Inflammatory macrophage treated with lipopolysaccharide for 1 hour (primary cell): ENCODE measurements around the gene OR56B4.
"Not testable (repeated sequence)": the region's sequence is repeated elsewhere in the genome, so short reads cannot be mapped to it uniquely, and the experiment has no call there.

ENCODE experiments used
- DNase-seq, 2 donors: peaks; one replicate each; pipeline ENCODE4 v3.0.0-alpha.2; 2020 to 2022

Gene OR56B4, protein sequence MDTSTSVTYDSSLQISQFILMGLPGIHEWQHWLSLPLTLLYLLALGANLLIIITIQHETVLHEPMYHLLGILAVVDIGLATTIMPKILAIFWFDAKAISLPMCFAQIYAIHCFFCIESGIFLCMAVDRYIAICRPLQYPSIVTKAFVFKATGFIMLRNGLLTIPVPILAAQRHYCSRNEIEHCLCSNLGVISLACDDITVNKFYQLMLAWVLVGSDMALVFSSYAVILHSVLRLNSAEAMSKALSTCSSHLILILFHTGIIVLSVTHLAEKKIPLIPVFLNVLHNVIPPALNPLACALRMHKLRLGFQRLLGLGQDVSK

DNA sequence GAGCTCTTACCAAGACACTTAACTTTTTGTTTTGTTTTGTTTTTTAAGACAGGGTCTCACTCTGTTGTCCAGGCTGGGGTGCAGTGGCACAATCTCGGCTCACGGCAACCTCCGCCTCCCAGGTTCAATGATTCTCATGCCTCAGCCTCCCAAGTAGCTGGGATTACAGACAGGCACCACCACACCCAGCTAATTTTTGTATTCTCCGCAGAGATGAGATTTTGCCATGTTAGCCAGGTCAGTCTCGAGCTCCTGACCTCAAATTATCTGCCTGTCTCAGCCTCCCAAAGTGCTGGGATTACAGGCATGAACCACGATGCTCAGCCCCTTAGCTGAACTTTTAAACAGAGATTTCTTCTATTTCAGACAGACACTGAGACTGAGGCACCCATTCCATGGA is at the start of gene OR56B4:
Gene OR56B4, plus strand, starts transcription at position 301 of the 400 bp plus-strand sequence. Its CDS starts 95 bp downstream, at position 396.
- DNase-seq = not testable (repeated sequence)

DNA sequence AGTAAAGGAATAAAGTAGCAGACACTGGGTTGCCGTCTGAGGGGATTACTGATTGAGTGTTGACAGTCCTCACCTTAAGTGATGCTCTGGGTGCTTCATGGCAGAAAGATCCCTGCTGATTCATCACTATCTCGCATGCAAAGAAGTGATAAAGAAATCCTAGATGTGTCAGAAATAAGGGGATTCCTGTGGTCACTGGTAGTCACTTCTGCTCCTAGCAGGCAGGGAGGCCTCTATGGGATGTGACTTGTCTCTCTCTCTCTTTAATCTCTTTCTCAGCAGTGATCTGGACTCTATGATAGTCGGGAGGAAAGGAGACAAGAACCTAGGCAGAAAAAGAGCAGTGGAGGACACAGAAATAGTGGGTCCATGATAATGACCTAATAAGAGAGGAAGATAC is 46.0 kb upstream of the OR56B4 start:
- no peak for DNase-seq

DNA sequence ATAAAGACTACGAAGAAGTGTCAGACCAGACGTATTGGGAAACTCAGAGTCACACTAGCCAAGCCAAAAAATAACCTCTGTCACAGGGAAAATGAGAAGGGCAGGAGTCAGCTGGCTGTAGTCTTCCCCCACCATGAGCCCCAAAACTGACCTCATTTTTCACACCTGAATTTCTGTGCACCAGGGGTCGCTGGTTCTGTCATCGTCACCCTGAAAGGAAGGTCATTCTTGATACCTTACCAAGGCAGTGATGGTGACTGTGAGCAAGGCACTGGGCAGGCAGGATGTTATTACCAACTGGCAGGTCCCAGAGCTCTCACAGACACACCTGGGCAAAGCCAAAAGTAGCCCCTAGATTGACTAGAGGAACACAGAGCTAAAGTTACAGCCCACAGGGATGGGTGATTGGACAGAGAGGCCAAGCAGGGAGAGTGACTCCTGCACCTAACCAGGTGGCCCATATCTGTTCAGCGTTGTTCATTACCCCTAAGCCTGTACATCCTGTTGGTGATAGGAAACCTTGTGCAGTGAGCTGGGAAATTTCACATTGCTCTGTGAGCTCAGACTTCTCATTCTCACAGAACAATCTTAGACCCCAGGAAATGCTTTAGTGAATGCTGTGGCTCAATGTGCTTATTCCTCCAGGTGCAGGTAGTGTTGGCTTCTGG is 44.7 kb upstream of the OR56B4 start:
- DNase-seq = no peak

DNA sequence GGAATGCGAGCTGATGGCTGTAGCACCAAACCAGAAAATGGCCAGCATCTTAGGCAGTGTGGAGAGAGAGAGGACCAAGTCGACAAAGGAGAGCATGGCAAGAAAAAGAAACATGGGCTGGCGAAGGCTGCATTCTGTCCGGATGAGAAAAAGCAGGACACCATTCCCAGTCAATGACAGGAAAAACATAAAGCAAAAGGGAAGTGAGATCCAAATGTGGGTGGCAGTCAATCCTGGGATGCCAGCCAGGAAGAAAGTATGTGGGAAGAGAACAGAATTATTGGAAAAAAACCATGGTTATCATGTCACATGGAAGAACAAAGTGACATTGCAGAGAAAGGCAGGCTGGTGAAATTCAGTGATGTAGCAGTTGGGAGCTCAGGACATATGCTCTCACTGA is 40.0 kb upstream of the OR56B4 start:
- DNase-seq = no peak

DNA sequence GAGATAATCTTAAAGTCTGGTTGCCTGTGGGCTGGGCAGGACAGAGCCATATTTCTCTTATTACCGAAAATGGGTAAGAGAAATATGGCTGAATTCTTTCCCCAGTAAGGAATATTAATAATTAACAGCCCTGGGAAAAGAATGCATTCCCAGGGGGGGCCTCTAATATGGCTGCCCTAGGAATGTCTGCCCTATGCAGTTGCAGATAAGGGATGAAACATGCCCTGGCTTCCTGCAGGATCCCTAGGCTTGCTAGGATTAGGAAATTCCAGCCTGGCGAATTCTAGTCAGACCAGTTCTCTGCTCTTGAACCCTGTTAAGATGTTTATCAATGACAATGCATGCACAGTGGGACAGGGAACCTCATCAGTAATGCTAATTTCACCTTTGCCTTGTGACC is 31.0 kb upstream of the OR56B4 start:
- not testable (repeated sequence) for DNase-seq

DNA sequence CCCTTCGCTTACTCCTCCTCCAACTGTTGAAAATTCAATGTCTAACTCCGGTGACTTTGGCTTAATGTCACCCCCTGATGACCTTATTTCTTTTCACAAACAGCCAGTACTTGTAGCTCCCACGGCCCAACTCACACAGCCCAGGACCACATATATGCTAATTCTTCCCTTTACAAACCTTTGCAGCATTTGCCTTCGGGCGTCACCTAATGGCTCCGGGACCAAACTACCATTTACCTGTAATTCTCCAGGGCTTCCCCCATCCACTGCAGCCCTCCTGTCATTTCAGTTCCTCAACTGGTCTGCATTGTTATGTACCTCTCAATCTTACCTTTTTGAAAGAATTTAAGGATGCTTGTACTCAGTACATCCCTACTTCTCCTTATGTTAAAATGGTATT is 29.8 kb upstream of the OR56B4 start:
- no peak for DNase-seq

DNA sequence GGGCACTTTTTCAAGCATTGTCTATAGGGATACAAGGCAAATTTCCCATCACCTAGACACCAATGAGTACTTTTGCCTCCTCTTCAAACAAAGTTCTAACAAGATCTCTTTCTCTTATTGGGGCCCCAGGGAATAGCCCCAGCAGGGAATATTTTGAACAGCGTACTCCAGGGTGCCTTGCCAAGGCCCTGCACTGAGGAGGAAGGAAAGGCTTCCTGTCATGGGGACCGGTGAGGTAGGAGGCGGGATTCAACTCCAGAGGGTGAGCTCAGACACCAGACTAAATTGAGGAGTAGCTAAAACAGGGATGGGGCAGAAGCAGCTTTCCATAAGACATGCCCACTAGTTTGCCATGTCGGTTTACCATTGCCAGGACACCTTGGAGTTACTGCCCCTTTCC is 28.0 kb upstream of the OR56B4 start:
- no peak for DNase-seq

DNA sequence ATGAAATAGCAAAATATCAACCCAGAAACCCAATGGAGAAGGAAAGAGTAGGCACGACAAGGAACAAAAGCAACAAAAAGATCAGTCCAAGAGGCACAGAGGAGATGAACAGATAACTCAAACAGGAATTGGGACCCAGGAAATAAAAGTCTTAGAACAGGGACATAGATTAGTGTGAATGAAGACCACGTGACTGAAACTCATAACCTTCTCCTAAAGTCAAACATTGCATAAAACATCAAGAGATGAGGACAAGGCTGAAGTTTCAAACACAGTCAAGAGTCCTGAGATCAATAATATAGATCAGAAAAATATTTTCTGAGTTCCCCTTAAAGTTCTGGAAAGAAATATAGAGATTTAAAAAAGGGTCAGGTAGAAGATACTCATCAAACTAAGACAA is 24.4 kb upstream of the OR56B4 start:
- DNase-seq = no peak

DNA sequence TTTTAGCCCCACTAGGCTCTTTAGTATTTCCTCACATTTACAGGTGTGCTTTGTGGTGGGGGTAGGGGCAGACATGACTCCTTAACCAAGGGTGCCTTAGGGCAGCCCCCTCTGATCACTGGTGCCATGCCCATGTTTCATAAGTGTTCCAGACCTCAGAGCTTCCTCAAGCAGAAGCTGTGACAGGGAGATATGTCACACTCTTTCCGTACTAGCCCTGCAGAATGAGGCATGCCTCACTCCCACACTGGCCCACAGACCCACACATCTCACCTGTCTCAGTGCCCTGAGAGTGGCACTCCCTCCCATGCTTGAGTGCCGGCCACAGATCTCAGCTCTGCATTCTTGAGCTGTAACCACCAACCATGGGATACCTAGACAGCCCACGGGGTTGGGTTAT is 22.9 kb upstream of the OR56B4 start:
- no peak for DNase-seq

DNA sequence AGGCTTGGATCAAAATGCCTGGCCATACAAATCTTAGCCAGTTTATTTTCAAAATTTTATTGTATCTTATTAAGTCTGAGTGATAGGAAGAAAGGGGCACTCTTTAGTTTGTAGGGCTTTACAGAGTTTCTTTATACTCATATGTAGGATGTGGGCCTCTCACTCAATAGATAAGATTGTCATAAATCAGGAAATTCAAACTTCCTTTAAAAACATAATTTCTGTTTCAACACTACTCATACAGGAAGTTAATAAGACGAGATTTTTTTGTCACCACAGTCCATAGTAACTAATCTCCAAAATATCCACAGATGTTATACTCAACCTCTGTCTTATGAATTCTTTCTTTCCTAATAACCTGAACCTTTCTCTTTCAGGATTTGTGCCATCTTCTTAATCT is 13.3 kb upstream of the OR56B4 start:
- DNase-seq = peak; percentile 77 to 79

DNA sequence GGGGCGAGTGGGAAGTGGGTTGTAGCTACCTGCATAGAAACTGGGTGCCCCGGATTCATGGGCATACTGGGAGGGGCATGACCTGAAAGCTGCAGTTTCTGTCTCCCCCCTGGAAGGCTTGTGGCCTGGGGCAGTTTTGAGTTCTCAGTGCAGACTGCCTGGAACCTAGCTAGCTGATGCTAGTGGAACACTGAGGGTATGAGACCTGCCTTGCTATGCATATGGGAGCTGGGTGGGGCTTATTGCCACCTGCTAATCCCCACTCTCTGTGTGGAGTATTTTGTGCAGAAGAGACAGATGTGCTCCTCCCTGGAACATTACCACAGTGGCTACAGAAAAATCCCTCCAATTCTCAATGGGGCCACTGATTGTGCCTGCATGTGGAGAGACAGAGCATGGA is 11.7 kb upstream of the OR56B4 start:
- no peak for DNase-seq

DNA sequence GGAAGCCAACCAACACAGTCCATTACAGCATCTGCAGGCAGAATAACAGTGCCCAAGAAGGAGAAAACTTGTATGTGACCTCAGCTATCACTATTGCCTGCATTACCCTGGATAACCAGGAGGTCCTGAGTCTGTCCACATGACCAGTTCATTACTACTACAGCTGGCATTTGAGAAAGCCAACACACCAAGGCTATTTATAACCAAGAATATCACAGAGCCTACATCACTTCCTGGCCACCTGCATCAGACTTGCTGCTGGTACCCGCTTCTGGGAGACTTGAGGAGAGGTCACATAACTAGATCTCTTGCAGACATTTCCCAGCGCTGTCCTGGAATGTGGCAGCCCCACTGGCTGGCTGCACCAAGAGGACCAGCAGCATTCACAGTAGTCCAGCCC is 11.1 kb upstream of the OR56B4 start:
- no peak for DNase-seq

DNA sequence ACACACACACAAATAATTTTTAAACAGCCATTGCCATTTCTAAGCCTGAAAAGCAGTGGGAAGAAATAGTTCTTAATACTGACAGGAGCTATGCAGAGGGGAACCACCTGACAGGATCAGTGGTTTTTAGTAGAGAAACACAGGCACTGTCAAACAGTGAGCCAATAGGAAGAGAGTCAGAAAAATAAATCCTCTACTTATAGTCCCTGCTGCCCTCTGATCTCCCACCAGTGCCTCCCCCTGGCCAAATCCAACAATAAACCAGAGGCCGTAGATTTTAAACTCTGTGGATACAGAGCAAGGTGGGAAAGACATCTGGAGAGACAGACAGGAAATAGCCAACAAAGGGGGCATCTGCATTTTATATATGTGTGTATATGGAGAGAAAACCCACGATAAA is 7.9 kb upstream of the OR56B4 start:
- no peak for DNase-seq

DNA sequence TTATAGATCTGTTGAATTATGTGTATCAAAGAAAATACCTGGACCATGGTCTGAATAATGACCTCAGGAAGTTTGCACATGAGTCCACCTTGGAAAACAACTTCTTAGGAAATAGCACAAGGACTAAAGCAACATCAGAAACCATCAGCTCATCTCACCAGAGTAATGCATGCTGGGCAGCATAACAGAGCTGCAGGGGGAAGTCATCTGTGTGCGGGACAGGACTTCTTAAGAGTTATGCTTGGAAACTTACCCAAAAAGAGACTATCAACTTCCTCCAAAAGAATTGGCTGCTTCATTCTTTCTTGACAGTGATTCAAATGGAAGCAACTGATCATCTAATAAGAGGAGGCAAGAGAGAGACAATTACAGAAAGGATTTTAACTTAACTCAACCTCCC is 2.5 kb downstream of the OR56B4 start:
- DNase-seq = peak in 1 of 2 donors; percentile 29

DNA sequence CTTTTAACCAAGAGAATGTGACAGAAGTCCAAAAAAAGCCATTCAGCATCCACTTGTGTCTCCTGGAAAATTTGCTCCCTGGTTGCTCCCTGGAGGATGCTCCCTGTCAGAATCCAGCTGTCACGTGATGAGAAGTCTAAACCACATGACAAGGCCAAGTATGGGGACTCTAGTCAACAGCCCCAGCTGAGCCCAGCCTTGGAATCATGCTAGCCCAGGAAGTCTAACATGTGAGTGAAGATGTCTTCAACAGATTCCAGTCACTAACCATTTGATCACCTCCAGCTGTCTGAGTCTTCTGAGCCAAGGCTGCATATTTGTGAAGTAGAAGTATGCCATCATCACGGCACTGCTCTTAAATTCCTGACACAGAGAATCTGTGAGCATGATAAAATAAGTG is 4.2 kb downstream of the OR56B4 start:
- DNase-seq = no peak

DNA sequence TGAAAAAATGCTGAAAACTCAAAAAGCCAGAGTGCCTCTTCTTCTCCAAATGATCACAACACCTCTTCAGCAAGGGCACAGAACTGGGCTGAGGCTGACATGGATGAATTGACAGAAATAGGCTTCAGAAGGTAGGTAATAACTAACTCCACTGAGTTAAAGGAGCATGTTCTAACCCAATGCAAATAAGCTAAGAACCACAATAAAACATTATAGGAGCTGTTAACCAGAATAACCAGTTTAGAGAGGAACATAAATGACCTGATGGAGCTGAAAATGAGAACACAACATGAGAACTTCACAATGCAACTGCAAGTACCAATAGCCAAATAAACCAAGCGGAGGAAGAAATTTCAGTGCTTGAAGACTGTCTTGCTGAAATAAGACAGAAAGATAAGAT is 9.2 kb downstream of the OR56B4 start:
- no peak for DNase-seq

DNA sequence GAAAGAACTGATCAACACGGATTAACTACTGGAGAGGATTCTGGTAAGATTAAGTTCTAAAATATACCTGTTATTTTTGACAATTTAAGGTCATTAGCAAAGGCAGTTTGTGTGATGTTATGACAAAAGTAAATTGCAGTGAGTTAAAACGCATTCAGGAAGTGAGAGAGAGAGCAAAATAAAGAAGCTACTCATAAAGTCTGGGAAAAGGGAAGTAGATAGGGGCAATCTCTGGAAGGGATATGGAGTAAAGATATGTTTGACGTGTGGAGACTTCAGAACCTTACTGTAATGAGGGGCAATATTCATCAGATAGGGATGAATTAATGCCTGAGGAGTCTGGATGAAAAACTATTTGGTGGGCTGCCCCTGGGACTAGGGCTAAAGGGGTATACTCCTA is 16.8 kb downstream of the OR56B4 start:
- peak; percentile 25 to 52 for DNase-seq

DNA sequence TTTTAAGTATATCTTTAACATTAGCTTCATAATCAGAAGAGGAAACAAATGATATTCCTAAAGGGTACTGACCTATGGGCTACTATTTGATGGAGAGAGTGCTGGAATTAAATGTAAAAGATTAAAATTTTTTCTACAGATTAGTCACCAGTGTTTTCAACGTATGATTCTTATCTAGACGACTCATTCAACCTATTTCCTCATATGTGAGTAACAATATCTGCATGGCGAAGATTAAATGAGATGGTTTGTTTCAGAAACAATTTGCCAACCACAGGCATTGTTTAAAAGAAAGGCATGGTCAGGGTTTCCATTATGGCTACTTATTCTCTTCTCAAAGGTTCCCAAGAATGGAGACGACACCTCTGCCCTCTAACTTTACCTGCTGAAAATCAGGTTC is 20.4 kb downstream of the OR56B4 start:
- peak; percentile 20 to 39 for DNase-seq

DNA sequence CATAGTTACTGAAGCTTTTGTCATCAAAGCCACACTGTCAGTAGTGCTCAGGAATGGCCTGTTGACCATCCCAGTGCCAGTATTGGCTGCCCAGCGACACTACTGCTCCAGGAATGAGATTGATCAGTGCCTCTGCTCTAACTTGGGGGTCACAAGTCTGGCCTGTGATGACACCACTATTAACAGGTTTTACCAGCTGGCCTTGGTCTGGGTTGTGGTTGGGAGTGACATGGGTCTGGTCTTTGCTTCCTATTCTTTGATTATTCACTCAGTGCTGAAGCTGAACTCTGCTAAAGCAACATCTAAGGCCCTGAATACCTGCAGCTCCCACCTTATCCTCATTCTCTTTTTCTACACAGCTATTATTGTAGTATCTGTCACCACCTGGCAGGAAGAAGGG is 21.5 kb downstream of the OR56B4 start:
- DNase-seq = no peak

DNA sequence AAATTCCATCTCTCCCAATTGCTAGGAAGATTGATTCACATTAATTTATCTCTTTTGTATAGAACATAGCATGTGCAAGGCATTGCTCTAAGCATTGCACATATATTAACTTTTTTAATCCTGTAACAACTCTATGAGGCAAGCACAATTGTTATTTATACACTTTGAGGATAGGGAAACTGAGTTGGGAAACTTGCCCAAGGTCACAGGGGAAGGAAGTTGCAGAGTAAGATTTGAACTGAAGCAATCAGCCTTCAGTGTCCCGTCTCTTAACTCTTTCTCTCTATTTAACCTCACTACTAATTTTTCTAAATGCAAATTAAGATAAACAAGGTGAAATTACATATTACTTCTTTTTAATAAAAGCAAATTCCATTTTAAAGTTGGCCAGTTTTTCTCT is 22.2 kb downstream of the OR56B4 start:
- peak; percentile 73 to 77 for DNase-seq

DNA sequence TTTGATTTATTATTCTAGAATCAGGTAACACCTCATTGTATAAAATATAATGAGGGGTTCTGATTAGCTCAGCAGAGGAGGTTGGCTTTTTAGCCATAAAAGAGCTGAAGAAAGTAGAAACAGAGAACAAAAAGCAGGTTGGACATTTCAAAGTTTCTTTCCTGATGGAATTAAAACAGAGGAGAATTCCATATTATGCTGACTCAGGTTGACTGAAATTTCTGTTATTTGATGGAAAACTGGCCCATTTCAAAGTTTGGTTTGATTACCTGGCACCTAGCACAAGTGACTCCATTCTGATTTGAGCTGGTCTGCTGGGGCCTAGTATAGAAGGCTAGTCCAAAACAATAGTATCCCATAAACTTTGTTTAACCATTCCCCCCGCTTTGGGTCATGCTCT is 24.9 kb downstream of the OR56B4 start:
- DNase-seq = no peak

DNA sequence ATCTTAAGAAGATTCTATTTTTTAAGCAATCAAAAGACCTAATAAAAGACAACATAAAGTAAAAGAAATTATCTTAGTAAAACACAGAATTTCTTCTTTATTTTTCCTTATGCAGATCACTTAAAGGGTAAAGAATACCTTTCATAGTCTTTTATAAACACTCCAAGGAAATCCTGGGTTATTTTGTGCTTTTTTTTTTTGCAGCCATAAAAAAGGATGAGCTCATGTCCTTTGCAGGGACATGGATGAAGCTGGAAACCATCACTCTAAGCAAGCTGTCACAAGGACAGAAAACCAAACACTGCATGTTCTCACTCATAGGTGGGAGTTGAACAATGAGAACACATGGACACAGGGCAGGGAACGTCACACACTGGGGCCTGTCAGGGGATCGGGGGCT is 28.5 kb downstream of the OR56B4 start:
- not testable (repeated sequence) for DNase-seq

DNA sequence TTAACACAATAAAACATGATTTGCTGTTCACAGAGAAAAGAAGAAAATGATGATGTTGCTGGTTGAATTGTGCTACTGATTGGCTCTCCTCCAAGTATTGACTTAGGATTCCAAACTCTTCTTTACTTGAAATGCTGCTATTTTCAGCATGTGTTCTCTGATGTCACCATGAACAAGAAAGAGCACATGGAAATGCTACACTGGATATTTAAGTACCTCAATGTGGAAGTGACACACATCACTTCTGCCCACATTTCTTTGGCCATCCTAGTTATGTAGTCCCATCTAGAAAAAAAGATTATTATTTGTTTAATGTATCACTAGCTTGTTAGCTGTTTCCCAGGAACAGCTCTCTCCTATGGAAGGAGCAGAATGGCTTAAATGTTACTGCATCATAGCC is 35.5 kb downstream of the OR56B4 start:
- peak in 1 of 2 donors; percentile 14 for DNase-seq

DNA sequence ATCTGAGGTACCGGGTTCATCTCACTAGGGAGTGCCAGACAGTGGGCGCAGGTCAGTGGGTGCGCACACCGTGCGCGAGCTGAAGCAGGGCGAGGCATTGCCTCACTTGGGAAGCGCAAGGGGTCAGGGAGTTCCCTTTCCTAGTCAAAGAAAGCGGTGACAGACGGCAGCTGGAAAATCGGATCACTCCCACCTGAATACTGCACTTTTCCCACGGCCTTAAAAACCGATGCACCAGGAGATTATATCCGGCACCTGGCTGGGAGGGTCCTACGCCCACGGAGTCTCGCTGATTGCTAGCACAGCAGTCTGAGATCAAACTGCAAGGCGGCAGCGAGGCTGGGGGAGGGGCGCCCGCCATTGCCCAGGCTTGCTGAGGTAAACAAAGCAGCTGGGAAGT is 36.3 kb downstream of the OR56B4 start:
- not testable (repeated sequence) for DNase-seq

DNA sequence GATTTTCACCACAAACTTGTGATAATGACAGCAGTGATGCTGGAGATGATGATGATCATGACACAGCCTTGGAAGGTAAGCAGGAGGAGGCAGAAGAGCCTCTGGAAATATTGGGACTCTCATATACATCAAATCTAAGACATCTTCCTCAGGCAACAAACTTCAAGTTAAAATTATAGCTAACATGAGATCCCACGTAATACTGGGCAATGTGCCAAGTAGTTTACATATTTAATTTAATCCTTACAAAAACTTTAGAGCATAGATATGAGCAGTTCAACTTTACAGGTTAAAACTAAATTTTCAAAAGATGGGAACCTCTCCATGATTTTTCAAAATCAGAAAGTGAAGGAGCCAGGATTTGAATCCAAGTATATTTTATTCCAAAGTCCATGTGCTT is 43.6 kb downstream of the OR56B4 start:
- no peak for DNase-seq
